Measurements from ENCODE around the gene HACD3.
"Not testable (repeated sequence)": the region's sequence is repeated elsewhere in the genome, so short reads cannot be mapped to it uniquely, and the experiment has no call there.

Gene HACD3

GRCh38 chr15:65530318-65531111 is at the start of gene HACD3:
Gene HACD3 (plus strand): TSS chr15:65530463. CDS start chr15:65530632, 169 bp downstream.
- DNase-seq: peak; percentile 73

- no peak for DNase-seq
These were observed 45.4 kb upstream of the HACD3 start for GRCh38 chr15:65484876-65485275.

- no peak for DNase-seq
These were observed 36.2 kb upstream of the HACD3 start for GRCh38 chr15:65494076-65494475.

- DNase-seq: no peak
These were observed 20.9 kb upstream of the HACD3 start for GRCh38 chr15:65509321-65509720.

- no peak for DNase-seq
These were observed 18.1 kb upstream of the HACD3 start for GRCh38 chr15:65512189-65512588.

- no peak for DNase-seq
These were observed 17.4 kb upstream of the HACD3 start for GRCh38 chr15:65512807-65513416.

GRCh38 chr15:65516997-65517865 is 13.0 kb upstream of the HACD3 start, which contains the start of gene DPP8:
Gene DPP8 (minus strand): TSS chr15:65517689. CDS start chr15:65512553, 5,136 bp downstream.
- DNase-seq: peak; percentile 79

- no peak for DNase-seq
These were observed 12.4 kb upstream of the HACD3 start for GRCh38 chr15:65517866-65518207.

- no peak for DNase-seq
These were observed 11.5 kb upstream of the HACD3 start for GRCh38 chr15:65518633-65519285.

GRCh38 chr15:65521350-65521749 is 8.9 kb upstream of the HACD3 start:
- no peak for DNase-seq

GRCh38 chr15:65524226-65524625 is 6.0 kb upstream of the HACD3 start:
- DNase-seq: no peak

GRCh38 chr15:65525622-65526021 is 4.6 kb upstream of the HACD3 start:
- DNase-seq: no peak

GRCh38 chr15:65528461-65529060 is 1.7 kb upstream of the HACD3 start:
- DNase-seq: no peak

GRCh38 chr15:65529762-65530317 is 423 bp upstream of the HACD3 start:
- DNase-seq: no peak

- DNase-seq: no peak
These were observed 2.4 kb downstream of the HACD3 start for GRCh38 chr15:65532738-65533051.

- no peak for DNase-seq
These were observed 2.9 kb downstream of the HACD3 start for GRCh38 chr15:65533057-65533756.

- DNase-seq: no peak
These were observed 4.9 kb downstream of the HACD3 start for GRCh38 chr15:65535192-65535591.

GRCh38 chr15:65540314-65540713 is 10.1 kb downstream of the HACD3 start:
- no peak for DNase-seq

- DNase-seq: no peak
These were observed 11.1 kb downstream of the HACD3 start for GRCh38 chr15:65541231-65541820.

- DNase-seq: no peak
These were observed 17.6 kb downstream of the HACD3 start for GRCh38 chr15:65547841-65548240.

- not testable (repeated sequence) for DNase-seq
These were observed 19.0 kb downstream of the HACD3 start for GRCh38 chr15:65549288-65549687.
